Measurements from ENCODE around the gene CPT1C. TPM values are rescaled to one million over a fixed set of nuclear protein-coding genes. Genes with fewer than 3 reads are reported as not detected.
A peak's percentile ranks its signal among the peaks of the same experiment; 100 is the strongest.

The CPT1C gene
- total and polyA plus RNA-seq, 2 of the 8 experiments (the other 6 are each of a cell fraction or from before 2014, with no cell fraction given): 79.6 to 91.8 TPM

GRCh38 chr19:49658566-49659442, 32.1 kb upstream of the CPT1C start:
- no peak overlapping the region for H3K27ac ChIP-seq (ENCODE audit: low read depth, low read length)
- H3K9me3 ChIP-seq (ENCODE audit: insufficient read depth in 2 of 2, low read depth in 1 of 2, low read length in 1 of 2): peaks cover 9 to 11% of the 10 kb centered on the region in 2 experiments
- 90% methylated on average over 12 of the region's 12 CpGs; no CpG with 5 or more reads in 1 of the 2 experiments for WGBS, 2 experiments (ENCODE audit: extremely low coverage in 1 of 2, insufficient coverage in 1 of 2, insufficient read length in 1 of 2, insufficient replicate concordance in 2 of 2, low coverage in 1 of 2, low lambda C conversion rate in 2 of 2, missing lambda C conversion rate in 1 of 2)
- no peak overlapping the region for H2AFZ ChIP-seq (ENCODE audit: low read length)
- peaks cover 7% of the 10 kb centered on the region; the same call in 1 of the 2 replicates for H3K79me1 ChIP-seq (ENCODE audit: low read depth, low read length)
- H3K56ac ChIP-seq (replicated peaks; ENCODE audit: insufficient read length, low read depth, low read length): no peak overlapping the region
- H3K27me3 ChIP-seq (replicated peaks in 1 of 4; ENCODE audit: control insufficient read depth in 3 of 4, extremely low read depth in 1 of 4, insufficient read depth in 3 of 4, low read length in 3 of 4): no peaks in the 10 kb centered on the region
- H3K36me3 ChIP-seq (ENCODE audit: control insufficient read depth in 2 of 4, insufficient read depth in 4 of 4, low read length in 3 of 4): peaks cover 21 to 75% (median 57%) of the 10 kb centered on the region in 4 experiments; a peak in 7 of 8 replicates
- CTCF ChIA-PET (ENCODE audit: partially characterized antibody): interaction anchor here (1.0 to 4.4 kb wide), 4 partner anchors 14 to 26 kb away, joined by 3 to 39 read pairs (median 16); no protein-coding TSS in a partner anchor
- H3K18ac ChIP-seq (ENCODE audit: extremely low read depth, low read length): no peak overlapping the region
- H4K8ac ChIP-seq (ENCODE audit: extremely low read depth, insufficient read depth, low read length): no peak overlapping the region
- no peak overlapping the region for H3K14ac ChIP-seq (ENCODE audit: insufficient read length)
- no peak for DNase-seq (ENCODE audit: low read depth in 1 of 2, low spot score in 2 of 2)
- no peak overlapping the region for H2AK5ac ChIP-seq (ENCODE audit: low read depth, low read length)
- H3K23ac ChIP-seq (ENCODE audit: insufficient read length): no peak overlapping the region
- H3K4me2 ChIP-seq (ENCODE audit: insufficient read depth in 1 of 2, low read depth in 2 of 2, low read length in 2 of 2): no peak overlapping the region
- no peak overlapping the region for H2BK15ac ChIP-seq (ENCODE audit: low read length)
- no peak overlapping the region for H4K91ac ChIP-seq (replicated peaks; ENCODE audit: insufficient read length, low read length)
- H3K9ac ChIP-seq (replicated peaks in 1 of 4; ENCODE audit: extremely low read depth in 1 of 4, low read depth in 3 of 4, low read length in 3 of 4): no peak overlapping the region
- H4K5ac ChIP-seq (ENCODE audit: insufficient read length, low read depth, low read length): no peak overlapping the region
- H2BK12ac ChIP-seq (ENCODE audit: low read depth, low read length): no peak overlapping the region
- no peak overlapping the region for H3K4ac ChIP-seq (replicated peaks; ENCODE audit: insufficient read length, low read depth, low read length)
- no peak overlapping the region for H3K4me3 ChIP-seq (ENCODE audit: extremely low read depth in 1 of 4, insufficient read depth in 2 of 4, low read depth in 3 of 4, low read length in 4 of 4)
- peaks cover 0 to 6% of the 10 kb centered on the region in 2 experiments; a peak in 1 of 4 replicates for H3K79me2 ChIP-seq (ENCODE audit: control insufficient read depth in 1 of 2, insufficient read depth in 2 of 2, low read length in 2 of 2)
- no peak overlapping the region for H2BK120ac ChIP-seq (replicated peaks; ENCODE audit: low read depth, low read length)
- H3K4me1 ChIP-seq (replicated peaks in 1 of 4; ENCODE audit: control insufficient read depth in 3 of 4, insufficient read depth in 4 of 4, low read length in 3 of 4): peaks cover 0 to 14% (median 6%) of the 10 kb centered on the region in 4 experiments; a peak in 4 of 7 replicates
- no peak for FAIRE-seq
- peaks cover 13 to 21% of the 10 kb centered on the region in 2 experiments for H4K20me1 ChIP-seq (replicated peaks in 1 of 2; ENCODE audit: control insufficient read depth in 1 of 2, insufficient read depth in 2 of 2, low read length in 2 of 2)
- no peak overlapping the region for H2BK5ac ChIP-seq (ENCODE audit: low read depth, low read length)
- POLR2A ChIA-PET (ENCODE audit: partially characterized antibody): interaction anchor here (1.3 to 18.0 kb wide), 4 partner anchors 15 to 28 kb away, joined by 3 to 275 read pairs (median 121); partner anchors contain the start of genes PRMT1, RRAS and SCAF1
- no peaks in the 10 kb centered on the region; the same call in 1 of the 2 replicates for H3K23me2 ChIP-seq (ENCODE audit: low read depth, low read length)
- H2BK20ac ChIP-seq (ENCODE audit: low read length): no peak overlapping the region
- TF ChIP-seq KDM1A (IDR thresholded peaks at IDR 0.05; ENCODE audit: borderline replicate concordance, low read length): peak; percentile 54; the same call in 1 of the 2 replicates
- no peak for TF ChIP-seq KDM5A (IDR thresholded peaks at IDR 0.05; ENCODE audit: low read length)
- TF ChIP-seq SRF (IDR thresholded peaks at IDR 0.05; ENCODE audit: low read depth, low read length): no peak
- no peak for TF ChIP-seq HDAC6 (IDR thresholded peaks at IDR 0.05; ENCODE audit: low read depth, low read length)
- no peak for TF ChIP-seq SIN3A (conservative IDR thresholded peaks at IDR 0.05 in 1 of 2, IDR thresholded peaks at IDR 0.05 in 1 of 2; ENCODE audit: low read depth in 1 of 2, low read length in 2 of 2)
- TF ChIP-seq BRCA1 (IDR thresholded peaks at IDR 0.05; ENCODE audit: low read depth, low read length): no peak
- TF ChIP-seq, protein P1, sequence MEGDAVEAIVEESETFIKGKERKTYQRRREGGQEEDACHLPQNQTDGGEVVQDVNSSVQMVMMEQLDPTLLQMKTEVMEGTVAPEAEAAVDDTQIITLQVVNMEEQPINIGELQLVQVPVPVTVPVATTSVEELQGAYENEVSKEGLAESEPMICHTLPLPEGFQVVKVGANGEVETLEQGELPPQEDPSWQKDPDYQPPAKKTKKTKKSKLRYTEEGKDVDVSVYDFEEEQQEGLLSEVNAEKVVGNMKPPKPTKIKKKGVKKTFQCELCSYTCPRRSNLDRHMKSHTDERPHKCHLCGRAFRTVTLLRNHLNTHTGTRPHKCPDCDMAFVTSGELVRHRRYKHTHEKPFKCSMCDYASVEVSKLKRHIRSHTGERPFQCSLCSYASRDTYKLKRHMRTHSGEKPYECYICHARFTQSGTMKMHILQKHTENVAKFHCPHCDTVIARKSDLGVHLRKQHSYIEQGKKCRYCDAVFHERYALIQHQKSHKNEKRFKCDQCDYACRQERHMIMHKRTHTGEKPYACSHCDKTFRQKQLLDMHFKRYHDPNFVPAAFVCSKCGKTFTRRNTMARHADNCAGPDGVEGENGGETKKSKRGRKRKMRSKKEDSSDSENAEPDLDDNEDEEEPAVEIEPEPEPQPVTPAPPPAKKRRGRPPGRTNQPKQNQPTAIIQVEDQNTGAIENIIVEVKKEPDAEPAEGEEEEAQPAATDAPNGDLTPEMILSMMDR (IDR thresholded peaks at IDR 0.05; ENCODE audit: control extremely low read depth in 1 of 3, insufficient read depth in 1 of 3, low read depth in 1 of 3, low read length in 3 of 3): no peak
- TF ChIP-seq, protein P2, sequence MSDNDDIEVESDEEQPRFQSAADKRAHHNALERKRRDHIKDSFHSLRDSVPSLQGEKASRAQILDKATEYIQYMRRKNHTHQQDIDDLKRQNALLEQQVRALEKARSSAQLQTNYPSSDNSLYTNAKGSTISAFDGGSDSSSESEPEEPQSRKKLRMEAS (IDR thresholded peaks at IDR 0.05): no peak

All from H1 (cell line).